ENCODE measurements around the gene WDR90. TPM values are rescaled to one million over a fixed set of nuclear protein-coding genes. Genes with fewer than 3 reads are reported as not detected.
A peak's percentile ranks its signal among the peaks of the same experiment; 100 is the strongest.

The WDR90 gene
- polyA plus RNA-seq, 1 donor from 2014 or later = 32.1 TPM

GRCh38 chr16:648071-648780 is 939 bp upstream of the WDR90 start:
- no peaks in the 10 kb centered on the region for H3F3A ChIP-seq (ENCODE audit: insufficient read depth, low read length, poor library complexity, severe bottlenecking)
- H3K79me2 ChIP-seq (replicated peaks; ENCODE audit: insufficient read depth, low read length) = no peaks in the 10 kb centered on the region
- peak overlapping the region; percentile 45 for H2AFZ ChIP-seq (ENCODE audit: low read depth, low read length)
- H4K20me1 ChIP-seq (ENCODE audit: insufficient read depth) = no peaks in the 10 kb centered on the region
- H3K27ac ChIP-seq (ENCODE audit: low read length) = peak overlapping the region; percentile 77
- no peaks in the 10 kb centered on the region for H3K36me3 ChIP-seq (ENCODE audit: insufficient read depth, low read length)
- peak overlapping the region; percentile 95 for H3K4me2 ChIP-seq (ENCODE audit: low read length)
- no peaks in the 10 kb centered on the region for H3K9me2 ChIP-seq (ENCODE audit: insufficient read depth, low read length)
- H3K4me3 ChIP-seq (ENCODE audit: low read length) = peak overlapping the region; percentile 91
- H3K27me3 ChIP-seq (ENCODE audit: insufficient read depth, low read depth, low read length) = no peaks in the 10 kb centered on the region
- H3K9me3 ChIP-seq (ENCODE audit: low read length) = no peaks in the 10 kb centered on the region
- H3K9ac ChIP-seq (ENCODE audit: low read length) = peak overlapping the region; percentile 89
- TF ChIP-seq CTCF (IDR thresholded peaks at IDR 0.05; ENCODE audit: poor library complexity, severe bottlenecking) = peak; percentile 47
- TF ChIP-seq MXI1 (conservative IDR thresholded peaks at IDR 0.05; ENCODE audit: poor library complexity, severe bottlenecking) = no peak

GRCh38 chr16:649631-650030 is 466 bp downstream of the WDR90 start:
- Histone ChIP-seq H3K79me2 (replicated peaks; ENCODE audit: insufficient read depth, low read length) (no peaks in the 10 kb centered on the region), H3K27me3 (ENCODE audit: insufficient read depth, low read depth, low read length) (no peaks in the 10 kb centered on the region), H3K4me3 (ENCODE audit: low read length) (peak overlapping the region; percentile 91), H3K27ac (ENCODE audit: low read length) (no peak overlapping the region), H3K9me2 (ENCODE audit: insufficient read depth, low read length) (no peaks in the 10 kb centered on the region), H2AFZ (ENCODE audit: low read depth, low read length) (no peak overlapping the region), H3K9me3 (ENCODE audit: low read length) (no peaks in the 10 kb centered on the region), H3K36me3 (ENCODE audit: insufficient read depth, low read length) (no peaks in the 10 kb centered on the region), H3F3A (ENCODE audit: insufficient read depth, low read length, poor library complexity, severe bottlenecking) (no peaks in the 10 kb centered on the region), H3K9ac (ENCODE audit: low read length) (peak overlapping the region; percentile 89), H4K20me1 (ENCODE audit: insufficient read depth) (no peaks in the 10 kb centered on the region), H3K4me2 (ENCODE audit: low read length) (no peak overlapping the region)
- TF ChIP-seq CTCF (IDR thresholded peaks at IDR 0.05; ENCODE audit: poor library complexity, severe bottlenecking) = no peak
- no peak for TF ChIP-seq EZH2 (IDR thresholded peaks at IDR 0.05; ENCODE audit: borderline replicate concordance, insufficient read depth, low read length, poor library complexity, severe bottlenecking)
- TF ChIP-seq POLR2AphosphoS5 (IDR thresholded peaks at IDR 0.05) = no peak
- TF ChIP-seq TAF1 (IDR thresholded peaks at IDR 0.05; ENCODE audit: low read depth) = no peak
- TF ChIP-seq REST (IDR thresholded peaks at IDR 0.05; ENCODE audit: borderline replicate concordance) = no peak
- TF ChIP-seq RAD21 (conservative IDR thresholded peaks at IDR 0.05) = no peak
- TF ChIP-seq SMC3 (conservative IDR thresholded peaks at IDR 0.05; ENCODE audit: poor library complexity) = no peak
- no peak for TF ChIP-seq EP300 (conservative IDR thresholded peaks at IDR 0.05; ENCODE audit: poor library complexity, severe bottlenecking)
- no peak for TF ChIP-seq MXI1 (conservative IDR thresholded peaks at IDR 0.05; ENCODE audit: poor library complexity, severe bottlenecking)

Measured in neural cell (in vitro differentiated cells).